CD4-positive, CD25-positive, alpha-beta regulatory T cell (primary cell): Measurements from ENCODE around the gene HSPB1. TPM values are rescaled to one million over a fixed set of nuclear protein-coding genes. Genes with fewer than 3 reads are reported as not detected.

Experiments
- ATAC-seq, 2 donors: fragments of 150-1000 bp; cut with Tn5 transposase; one replicate each; pipeline ENCODE4 v1.10.0; 2021; ENCODE audit warnings: low read depth in 2 of 2, moderate number of reproducible peaks in 2 of 2, moderate library complexity in 1 of 2
- DNase-seq, 3 donors: peaks; one replicate each; pipeline versions ENCODE4 v3.0.0 to v3.0.0-alpha.2; 2012 to 2022; ENCODE audit warnings: mixed read lengths in 1 of 3
- H3K27ac ChIP-seq: one replicate; pipeline ENCODE4 v1.7.0; 2013; ENCODE audit warnings: mild to moderate bottlenecking, low read length; ENCODE audit not compliant: insufficient read depth, poor library complexity, severe bottlenecking
- H3K27me3 ChIP-seq: one replicate; pipeline ENCODE4 v1.7.0; 2013; ENCODE audit warnings: low read length; ENCODE audit not compliant: control insufficient read depth, insufficient read depth
- H3K36me3 ChIP-seq: one replicate; pipeline ENCODE4 v1.7.0; 2013; ENCODE audit warnings: mild to moderate bottlenecking, low read length, moderate library complexity; ENCODE audit not compliant: control insufficient read depth, insufficient read depth
- H3K4me1 ChIP-seq: 2 replicates; pipeline ENCODE4 v1.7.0; 2013; ENCODE audit warnings: mild to moderate bottlenecking, low read length; ENCODE audit not compliant: insufficient read depth, control insufficient read depth, poor library complexity, severe bottlenecking
- H3K4me3 ChIP-seq: one replicate; pipeline ENCODE4 v1.7.0; 2013; ENCODE audit warnings: low read depth, mild to moderate bottlenecking, low read length, moderate library complexity
- H3K9me3 ChIP-seq, 2 experiments: 1 replicate in 1 of 2; 2 replicates in 1 of 2; pipeline ENCODE4 v1.7.0; 2013; ENCODE audit warnings: low read length in 2 of 2, mild to moderate bottlenecking in 1 of 2, moderate library complexity in 1 of 2; ENCODE audit not compliant: control insufficient read depth in 2 of 2
- H3K27ac Mint-ChIP-seq, 3 donors: one replicate each; pipeline ENCODE4 v1.8.0; 2020 to 2022; ENCODE audit warnings: mild to moderate bottlenecking in 3 of 3, mixed read lengths in 3 of 3, moderate library complexity in 2 of 3
- H3K27me3 Mint-ChIP-seq: one replicate; pipeline ENCODE4 v1.8.0; 2022; ENCODE audit warnings: mild to moderate bottlenecking, mixed read lengths
- H3K36me3 Mint-ChIP-seq: one replicate; pipeline ENCODE4 v1.8.0; 2020; ENCODE audit warnings: mixed read lengths
- H3K4me1 Mint-ChIP-seq, 4 donors: one replicate each; pipeline ENCODE4 v1.8.0; 2020 to 2022; ENCODE audit warnings: mixed read lengths in 4 of 4, mild to moderate bottlenecking in 1 of 4
- H3K4me3 Mint-ChIP-seq, 4 donors: one replicate each; pipeline ENCODE4 v1.8.0; 2020 to 2022; ENCODE audit warnings: mild to moderate bottlenecking in 4 of 4, mixed read lengths in 4 of 4, moderate library complexity in 3 of 4
- H3K9me3 Mint-ChIP-seq, 7 donors: one replicate each; pipeline ENCODE4 v1.8.0; 2020 to 2022; ENCODE audit warnings: mixed read lengths in 7 of 7, mild to moderate bottlenecking in 3 of 7, moderate library complexity in 2 of 7
- polyA plus RNA-seq, 4 donors: library from polyadenylated mRNA; unstranded; fragments of 300-500 nt; fragmentation: Illumina TruSeq; gene quantifications; one replicate each; pipeline ENCODE4 v1.2.3, GENCODE V29; 2021
- total RNA-seq: library from RNA; stranded (reverse); gene quantifications from one replicate; pipeline ENCODE4 v1.2.3, GENCODE V29; 2022

The HSPB1 gene
- total and polyA plus RNA-seq, 5 donors from 2014 or later, result 23.0 to 81.2 (median 51.0) TPM

DNA sequence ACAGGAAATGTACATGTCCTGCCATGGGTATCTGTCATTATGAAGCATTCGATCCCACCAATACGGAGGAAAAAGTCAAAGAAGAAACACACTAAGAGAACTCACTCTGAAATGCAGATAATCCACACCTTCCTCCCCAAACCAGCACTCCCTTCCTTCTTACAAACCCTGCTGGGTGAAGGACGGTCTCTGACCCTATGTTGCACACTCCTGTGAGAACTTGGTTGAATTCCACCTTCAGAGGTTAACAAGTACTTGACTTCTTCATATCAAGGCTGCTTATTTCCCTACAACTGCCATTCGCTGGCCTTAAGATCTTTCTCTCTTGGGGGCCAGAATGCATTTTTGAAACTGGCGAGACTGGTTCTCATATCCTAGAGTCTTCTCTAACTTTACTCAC is 39.7 kb downstream of the HSPB1 start:
- Histone ChIP-seq H3K27ac (no peak overlapping the region), H3K4me3 (no peak overlapping the region), H3K4me1 (peaks cover 17% of the 10 kb centered on the region), H3K27me3 (no peaks in the 10 kb centered on the region), H3K9me3 (no peaks in the 10 kb centered on the region), H3K36me3 (peaks cover 42% of the 10 kb centered on the region)
- ATAC-seq (no peak), DNase-seq (no peak)
- H3K27me3 Mint-ChIP-seq, result no peaks in the 10 kb centered on the region
- H3K4me1 Mint-ChIP-seq, result peaks cover 41 to 77% (median 64%) of the 10 kb centered on the region in 4 donors
- peak overlapping the region in 2 of 3 donors; percentile 42 to 47 for H3K27ac Mint-ChIP-seq
- peaks cover 60% of the 10 kb centered on the region for H3K36me3 Mint-ChIP-seq
- H3K9me3 Mint-ChIP-seq, result peaks cover 0 to 3% (median 0%) of the 10 kb centered on the region in 7 donors
- H3K4me3 Mint-ChIP-seq, result peak overlapping the region in 2 of 4 donors; percentile 3 to 14

DNA sequence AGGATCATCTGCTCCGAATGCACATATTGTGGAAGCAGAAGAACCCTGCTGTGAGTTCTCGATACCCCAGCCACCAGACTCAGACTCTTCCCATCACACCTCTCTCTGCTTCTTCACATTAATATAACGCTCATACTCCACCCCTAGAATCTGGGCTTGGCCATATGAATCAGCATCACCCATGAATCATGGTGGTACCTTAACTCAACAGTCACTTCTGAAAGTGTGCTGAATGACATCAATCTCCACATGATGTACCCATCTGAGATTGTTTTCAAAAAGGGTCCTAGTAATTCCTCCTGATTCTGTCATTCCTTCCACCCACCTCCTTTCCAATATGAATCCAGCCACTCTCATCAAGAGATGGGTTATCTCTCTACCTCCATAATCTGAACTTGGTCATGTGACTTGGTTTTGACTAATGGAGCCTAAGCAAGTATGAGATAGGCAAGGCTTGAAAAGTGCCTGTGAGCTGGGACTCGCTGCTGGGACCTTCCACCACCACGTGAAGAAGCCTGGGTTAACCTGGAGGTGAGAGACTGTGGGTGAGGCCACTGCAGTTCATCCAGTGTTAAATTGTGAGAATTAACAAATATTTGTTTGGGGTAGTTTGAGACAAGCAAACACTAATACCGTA is 40.9 kb downstream of the HSPB1 start:
- no peaks in the 10 kb centered on the region for H3K27me3 Mint-ChIP-seq
- peaks cover 65% of the 10 kb centered on the region for H3K36me3 Mint-ChIP-seq
- Histone ChIP-seq H3K36me3 (peaks cover 42% of the 10 kb centered on the region), H3K4me1 (peaks cover 22% of the 10 kb centered on the region), H3K27ac (no peak overlapping the region), H3K27me3 (no peaks in the 10 kb centered on the region), H3K9me3 (no peaks in the 10 kb centered on the region), H3K4me3 (no peak overlapping the region)
- peaks cover 0 to 3% (median 0%) of the 10 kb centered on the region in 7 donors for H3K9me3 Mint-ChIP-seq
- H3K4me3 Mint-ChIP-seq, result no peak overlapping the region
- no peak for DNase-seq
- peaks cover 40 to 81% (median 63%) of the 10 kb centered on the region in 4 donors for H3K4me1 Mint-ChIP-seq
- no peak for ATAC-seq
- H3K27ac Mint-ChIP-seq, result peak overlapping the region in 1 of 3 donors; percentile 48

DNA sequence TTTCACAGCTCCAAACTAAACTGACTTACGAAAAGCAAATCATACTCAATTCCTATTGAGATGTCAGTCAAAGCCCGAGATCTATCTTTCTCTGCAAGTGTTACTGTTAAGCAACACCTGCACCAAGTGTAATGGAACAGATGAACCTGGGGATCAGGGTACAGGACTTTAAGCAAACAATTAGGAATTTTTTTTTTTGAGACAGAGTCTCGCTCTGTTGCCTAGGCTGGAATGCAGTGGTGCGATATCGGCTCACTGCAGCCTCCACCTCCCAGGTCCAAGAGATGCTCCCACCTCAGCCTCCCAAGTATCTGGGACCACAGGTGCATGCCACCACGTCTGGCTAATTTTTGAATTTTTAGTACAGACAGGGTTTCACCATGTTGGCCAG is 41.5 kb downstream of the HSPB1 start:
- Histone ChIP-seq H3K27ac (no peak overlapping the region), H3K36me3 (peaks cover 42% of the 10 kb centered on the region)
- no peaks in the 10 kb centered on the region for H3K27me3 Mint-ChIP-seq

DNA sequence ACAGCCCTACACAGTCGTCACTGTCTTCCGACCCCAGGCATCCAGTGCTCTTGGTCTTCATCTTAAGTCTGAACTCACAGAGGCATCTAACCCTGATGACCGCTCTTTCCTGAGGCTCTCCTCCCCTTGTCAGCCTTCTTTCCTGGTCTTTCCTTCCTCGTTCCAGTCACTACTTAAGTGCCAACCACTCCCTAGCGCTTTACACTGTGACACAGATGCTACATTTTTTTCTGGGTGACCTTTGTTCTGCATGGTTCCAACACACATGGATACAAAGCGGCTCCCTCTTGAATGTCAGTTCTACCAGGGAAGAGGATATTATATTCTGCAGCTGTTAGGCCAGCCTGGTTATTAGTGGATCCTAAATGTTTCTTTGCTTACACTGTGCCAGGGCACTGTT is 43.6 kb downstream of the HSPB1 start:
- H3K9me3 ChIP-seq, result no peaks in the 10 kb centered on the region
- Mint-ChIP-seq H3K4me3 (peak overlapping the region in 1 of 4 donors; percentile 67), H3K36me3 (peaks cover 63% of the 10 kb centered on the region), H3K4me1 (peaks cover 32 to 68% (median 53%) of the 10 kb centered on the region in 4 donors), H3K27ac (peak overlapping the region; percentile 20 to 92 (median 72)), H3K27me3 (no peaks in the 10 kb centered on the region), H3K9me3 (peaks cover 0 to 3% (median 0%) of the 10 kb centered on the region in 7 donors)
- DNase-seq, result no peak
- peaks cover 22% of the 10 kb centered on the region for H3K4me1 ChIP-seq
- no peak overlapping the region for H3K27ac ChIP-seq
- H3K36me3 ChIP-seq, result peaks cover 48% of the 10 kb centered on the region
- H3K4me3 ChIP-seq, result no peak overlapping the region
- ATAC-seq, result no peak
- no peaks in the 10 kb centered on the region for H3K27me3 ChIP-seq

More for the DNA sequence above, 41.5 kb downstream of the HSPB1 start:
- no peak overlapping the region for H3K4me3 Mint-ChIP-seq
- DNase-seq (no peak), ATAC-seq (no peak)
- H3K36me3 Mint-ChIP-seq, result peaks cover 65% of the 10 kb centered on the region
- Histone ChIP-seq H3K4me1 (peaks cover 22% of the 10 kb centered on the region), H3K9me3 (no peaks in the 10 kb centered on the region), H3K27me3 (no peaks in the 10 kb centered on the region), H3K4me3 (no peak overlapping the region)
- H3K27ac Mint-ChIP-seq, result peak overlapping the region in 1 of 3 donors; percentile 48
- H3K9me3 Mint-ChIP-seq, result peaks cover 0 to 3% (median 0%) of the 10 kb centered on the region in 7 donors
- peaks cover 39 to 76% (median 60%) of the 10 kb centered on the region in 4 donors for H3K4me1 Mint-ChIP-seq

DNA sequence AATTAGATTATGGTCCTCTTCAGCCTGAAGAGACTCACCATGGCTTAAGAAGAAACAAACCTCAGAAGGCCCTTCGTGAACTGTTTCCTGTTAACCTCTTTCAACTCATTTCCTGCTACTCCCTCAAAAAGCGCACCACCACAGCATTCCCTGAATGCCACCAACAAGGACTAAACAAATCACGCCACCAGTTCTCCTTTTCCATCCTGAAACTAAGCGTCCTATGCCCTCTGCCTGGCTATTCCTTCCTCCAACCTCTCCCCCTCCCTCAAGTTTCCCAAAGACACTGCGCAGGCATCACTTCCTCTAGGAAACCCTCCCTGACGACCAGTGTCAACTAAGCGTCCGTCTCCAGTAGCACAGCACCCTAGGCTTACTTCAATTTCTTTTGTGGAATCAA is 44.3 kb downstream of the HSPB1 start:
- DNase-seq (peak in 1 of 3 donors; percentile 31), ATAC-seq (no peak)
- peak overlapping the region; percentile 17 for H3K27ac ChIP-seq
- H3K4me1 ChIP-seq, result peaks cover 23% of the 10 kb centered on the region
- peak overlapping the region; percentile 4 to 90 (median 72) for H3K4me3 Mint-ChIP-seq
- peaks cover 0 to 3% (median 0%) of the 10 kb centered on the region in 7 donors for H3K9me3 Mint-ChIP-seq
- H3K36me3 ChIP-seq, result peaks cover 44% of the 10 kb centered on the region
- peak overlapping the region; percentile 18 for H3K4me3 ChIP-seq
- H3K36me3 Mint-ChIP-seq, result peaks cover 62% of the 10 kb centered on the region
- no peaks in the 10 kb centered on the region for H3K9me3 ChIP-seq
- H3K4me1 Mint-ChIP-seq, result peaks cover 34 to 69% (median 55%) of the 10 kb centered on the region in 4 donors
- peak overlapping the region; percentile 25 to 92 (median 72) for H3K27ac Mint-ChIP-seq
- H3K27me3 ChIP-seq, result no peaks in the 10 kb centered on the region
- H3K27me3 Mint-ChIP-seq, result no peaks in the 10 kb centered on the region

DNA sequence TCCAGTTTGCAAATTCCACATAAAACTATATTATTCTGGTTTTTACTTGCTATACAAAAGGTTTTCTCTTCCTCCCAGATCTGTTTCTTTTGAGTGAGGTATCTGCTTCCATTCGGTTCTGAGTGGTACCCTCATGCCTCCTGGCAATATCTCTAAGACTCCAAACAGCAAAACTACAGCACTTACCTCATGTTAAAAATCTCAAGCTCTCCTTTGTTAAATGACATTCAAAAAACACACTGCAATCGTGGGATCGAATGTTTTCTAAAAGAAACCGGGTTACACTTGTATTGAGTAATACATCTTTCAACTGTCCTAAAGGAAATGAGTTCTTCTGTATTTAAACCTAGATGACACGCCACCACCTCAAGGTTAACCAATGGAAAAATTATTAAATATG is 45.2 kb downstream of the HSPB1 start:
- Mint-ChIP-seq H3K27me3 (no peaks in the 10 kb centered on the region), H3K4me1 (peaks cover 27 to 70% (median 52%) of the 10 kb centered on the region in 4 donors), H3K4me3 (peak overlapping the region in 2 of 4 donors; percentile 2 to 14), H3K27ac (peak overlapping the region in 2 of 3 donors; percentile 0 to 72), H3K9me3 (peaks cover 0 to 3% (median 0%) of the 10 kb centered on the region in 7 donors), H3K36me3 (peaks cover 54% of the 10 kb centered on the region)
- Histone ChIP-seq H3K27me3 (no peaks in the 10 kb centered on the region), H3K9me3 (no peaks in the 10 kb centered on the region), H3K27ac (no peak overlapping the region), H3K4me1 (peaks cover 24% of the 10 kb centered on the region), H3K4me3 (no peak overlapping the region), H3K36me3 (peaks cover 44% of the 10 kb centered on the region)
- DNase-seq (no peak), ATAC-seq (no peak)

DNA sequence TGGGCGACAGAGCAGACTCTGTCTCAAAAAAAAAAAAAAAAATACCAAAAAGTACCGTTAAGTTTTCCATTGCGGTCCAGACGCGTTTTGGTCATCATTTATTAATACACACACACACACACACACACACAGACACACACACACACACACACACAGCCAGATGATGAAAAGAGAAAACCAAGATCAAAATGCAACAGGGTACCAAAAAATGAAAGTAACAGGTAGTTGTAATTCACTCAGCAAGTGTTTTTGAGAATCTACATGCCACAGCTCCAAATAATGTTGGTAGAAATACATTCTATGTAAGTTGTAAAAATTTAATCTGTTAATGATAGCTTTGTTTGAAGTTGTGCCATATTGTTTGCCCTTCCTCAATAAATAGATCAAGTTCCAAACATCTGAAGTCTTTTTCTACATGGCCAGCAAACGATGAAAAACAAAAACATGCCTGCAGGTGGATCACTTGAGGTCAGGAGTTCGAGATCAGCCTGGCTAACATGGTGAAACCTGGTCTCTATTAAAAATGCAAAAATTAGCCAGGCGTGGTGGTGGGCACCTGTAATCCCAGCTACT is 46.9 kb downstream of the HSPB1 start:
- peaks cover 34% of the 10 kb centered on the region for H3K36me3 ChIP-seq
- H3K4me3 Mint-ChIP-seq, result peak overlapping the region in 1 of 4 donors; percentile 48
- H3K9me3 Mint-ChIP-seq, result peaks cover 0 to 3% (median 0%) of the 10 kb centered on the region in 7 donors
- DNase-seq, result no peak
- ATAC-seq, result no peak
- no peak overlapping the region for H3K27ac ChIP-seq
- H3K27ac Mint-ChIP-seq, result peak overlapping the region in 1 of 3 donors; percentile 42
- peaks cover 27% of the 10 kb centered on the region for H3K4me1 ChIP-seq
- H3K36me3 Mint-ChIP-seq, result peaks cover 44% of the 10 kb centered on the region
- H3K27me3 ChIP-seq, result no peaks in the 10 kb centered on the region
- no peaks in the 10 kb centered on the region for H3K9me3 ChIP-seq
- H3K27me3 Mint-ChIP-seq, result no peaks in the 10 kb centered on the region
- H3K4me1 Mint-ChIP-seq, result peaks cover 27 to 68% (median 42%) of the 10 kb centered on the region in 4 donors
- no peak overlapping the region for H3K4me3 ChIP-seq
